MCF 10A (cell line): ENCODE results near the gene HSD3B2. TPM values are rescaled to one million over a fixed set of nuclear protein-coding genes. Genes with fewer than 3 reads are reported as not detected.
"Not testable (repeated sequence)": the region's sequence is repeated elsewhere in the genome, so short reads cannot be mapped to it uniquely, and the experiment has no call there.

ENCODE experiments used
- BruUV-seq: library from RNA; stranded (reverse); fragments of 400-500 nt; replicated peaks from 2 replicates; lab custom pipeline; 2021; lab: Mats Ljungman, UMichigan
- CTCF ChIA-PET: fragments of 300-600 bp; sonication (Branson Sonifier 250); formaldehyde crosslinking; extraction: SDS; loops from one replicate; lab custom pipeline; 2021; ENCODE audit warnings: antibody characterized with exemption, inconsistent platforms; lab: Yijun Ruan, JAX
- POLR2A ChIA-PET: fragments of 300-600, 350-650 bp; sonication (Branson Sonifier 250); formaldehyde crosslinking; extraction: SDS; loops from one replicate; lab custom pipeline; 2020; ENCODE audit warnings: antibody characterized with exemption, inconsistent platforms; lab: Yijun Ruan, JAX
- DNase-seq: peaks from one replicate; pipeline ENCODE4 v3.0.0-alpha.2; 2018; ENCODE audit not compliant: unreplicated experiment
- H3K27ac Mint-ChIP-seq: one replicate; pipeline ENCODE4 v1.8.0; 2022; ENCODE audit warnings: mild to moderate bottlenecking, low read depth, mixed read lengths; ENCODE audit not compliant: unreplicated experiment
- H3K27me3 Mint-ChIP-seq: one replicate; pipeline ENCODE4 v1.8.0; 2022; ENCODE audit warnings: mixed read lengths; ENCODE audit not compliant: insufficient read depth, unreplicated experiment
- H3K36me3 Mint-ChIP-seq: one replicate; pipeline ENCODE4 v1.8.0; 2022; ENCODE audit warnings: mild to moderate bottlenecking, moderate library complexity, mixed read lengths; ENCODE audit not compliant: insufficient read depth, unreplicated experiment
- H3K4me1 Mint-ChIP-seq: one replicate; pipeline ENCODE4 v1.8.0; 2022; ENCODE audit warnings: mixed read lengths; ENCODE audit not compliant: insufficient read depth, unreplicated experiment
- H3K4me3 Mint-ChIP-seq: one replicate; pipeline ENCODE4 v1.8.0; 2022; ENCODE audit warnings: mild to moderate bottlenecking, moderate library complexity, mixed read lengths; ENCODE audit not compliant: unreplicated experiment
- H3K9me3 Mint-ChIP-seq: one replicate; pipeline ENCODE4 v1.8.0; 2022; ENCODE audit warnings: mixed read lengths; ENCODE audit not compliant: unreplicated experiment
- intact Hi-C: fragments of 100-400 bp; cut with micrococcal nuclease; formaldehyde crosslinking; loops from 2 replicates; pipeline ENCODE4 v1.14.1; 2022
- total RNA-seq: library from RNA; stranded (reverse); gene quantifications from 2 replicates; pipeline ENCODE4 v1.2.3, GENCODE V29; 2022
- TF ChIP-seq, protein P1 (sequence below): fragments of 200-600 bp; IDR thresholded peaks from one replicate; pipeline ENCODE4 v1.8.0; 2022; ENCODE audit warnings: antibody characterized with exemption, mild to moderate bottlenecking; ENCODE audit not compliant: unreplicated experiment

Gene HSD3B2
- total RNA-seq, 1 experiment from 2014 or later, result not detected

DNA sequence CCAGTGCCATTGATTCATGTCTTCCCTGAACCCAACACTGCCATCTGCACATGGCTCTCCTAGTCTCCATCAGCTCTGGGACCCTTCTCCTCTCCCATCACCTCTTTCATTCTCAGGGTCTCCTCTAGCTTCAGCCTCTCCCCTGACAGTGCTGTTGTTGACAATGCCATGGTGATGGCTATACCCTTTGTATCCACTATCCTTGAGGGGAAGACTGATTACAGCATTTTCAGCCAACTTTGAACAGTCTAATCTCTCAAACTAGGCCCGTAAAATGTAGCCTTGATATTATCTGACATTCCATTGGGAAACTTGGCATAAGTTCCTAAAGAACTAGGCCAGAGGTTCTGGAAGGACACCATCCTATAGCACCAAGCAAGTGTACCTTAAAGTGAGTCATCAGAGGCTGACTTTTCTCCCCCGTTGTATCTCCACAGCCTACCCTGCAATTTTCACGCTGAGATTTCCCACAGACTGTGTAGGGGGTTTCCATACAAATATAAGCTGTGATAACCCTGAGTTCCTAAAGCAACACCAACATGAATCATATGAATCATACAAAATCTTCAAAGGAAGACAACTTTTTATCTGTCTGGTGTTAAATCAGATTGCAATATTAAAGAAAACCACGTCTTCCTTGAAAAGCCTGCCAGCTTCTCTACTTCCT lies 40.6 kb upstream of the HSD3B2 start:
- H3K4me3 Mint-ChIP-seq, result no peak overlapping the region
- peaks cover 12% of the 10 kb centered on the region for H3K4me1 Mint-ChIP-seq
- intact Hi-C loops, result no loop called here
- no peaks in the 10 kb centered on the region for H3K9me3 Mint-ChIP-seq
- H3K27ac Mint-ChIP-seq, result no peak overlapping the region
- CTCF ChIA-PET, result interaction anchor here (0.6 to 0.8 kb wide), 3 partner anchors 9 to 99 kb away, joined by 3 read pairs; no protein-coding TSS in a partner anchor
- TF ChIP-seq, protein P1, sequence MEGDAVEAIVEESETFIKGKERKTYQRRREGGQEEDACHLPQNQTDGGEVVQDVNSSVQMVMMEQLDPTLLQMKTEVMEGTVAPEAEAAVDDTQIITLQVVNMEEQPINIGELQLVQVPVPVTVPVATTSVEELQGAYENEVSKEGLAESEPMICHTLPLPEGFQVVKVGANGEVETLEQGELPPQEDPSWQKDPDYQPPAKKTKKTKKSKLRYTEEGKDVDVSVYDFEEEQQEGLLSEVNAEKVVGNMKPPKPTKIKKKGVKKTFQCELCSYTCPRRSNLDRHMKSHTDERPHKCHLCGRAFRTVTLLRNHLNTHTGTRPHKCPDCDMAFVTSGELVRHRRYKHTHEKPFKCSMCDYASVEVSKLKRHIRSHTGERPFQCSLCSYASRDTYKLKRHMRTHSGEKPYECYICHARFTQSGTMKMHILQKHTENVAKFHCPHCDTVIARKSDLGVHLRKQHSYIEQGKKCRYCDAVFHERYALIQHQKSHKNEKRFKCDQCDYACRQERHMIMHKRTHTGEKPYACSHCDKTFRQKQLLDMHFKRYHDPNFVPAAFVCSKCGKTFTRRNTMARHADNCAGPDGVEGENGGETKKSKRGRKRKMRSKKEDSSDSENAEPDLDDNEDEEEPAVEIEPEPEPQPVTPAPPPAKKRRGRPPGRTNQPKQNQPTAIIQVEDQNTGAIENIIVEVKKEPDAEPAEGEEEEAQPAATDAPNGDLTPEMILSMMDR, result no peak
- POLR2A ChIA-PET, result no interaction called here
- no peak for DNase-seq
- BruUV-seq, result no TSS peak
- no peaks in the 10 kb centered on the region for H3K36me3 Mint-ChIP-seq
- no peaks in the 10 kb centered on the region for H3K27me3 Mint-ChIP-seq

DNA sequence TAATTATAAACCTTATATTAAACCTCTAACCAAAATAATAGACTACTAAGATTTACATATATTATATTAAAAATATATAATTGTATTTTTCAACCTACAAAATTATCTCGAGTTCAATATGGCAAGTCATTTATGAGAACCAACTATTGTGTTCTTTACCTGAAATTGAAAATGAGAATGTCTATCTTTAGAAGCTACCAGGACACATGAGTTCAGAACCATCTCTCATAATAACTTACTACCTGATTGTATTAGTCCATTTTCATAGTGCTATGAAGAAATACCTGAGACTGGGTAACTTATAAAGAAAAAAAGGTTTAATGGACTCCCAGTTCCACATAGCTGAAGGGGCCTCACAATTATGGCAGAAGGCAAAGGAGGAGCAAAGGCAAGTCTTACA lies 39.6 kb upstream of the HSD3B2 start:
- peaks cover 12% of the 10 kb centered on the region for H3K4me1 Mint-ChIP-seq
- no peaks in the 10 kb centered on the region for H3K27me3 Mint-ChIP-seq
- DNase-seq, result no peak
- BruUV-seq, result no TSS peak
- H3K9me3 Mint-ChIP-seq, result no peaks in the 10 kb centered on the region
- no peak overlapping the region for H3K4me3 Mint-ChIP-seq
- intact Hi-C loops, result no loop called here
- TF ChIP-seq, protein P1, result no peak
- no peak overlapping the region for H3K27ac Mint-ChIP-seq
- CTCF ChIA-PET, result interaction anchor here (0.6 to 1.5 kb wide), 4 partner anchors 8 to 1232 kb away, joined by 3 to 7 read pairs (median 4); no protein-coding TSS in a partner anchor
- H3K36me3 Mint-ChIP-seq, result no peaks in the 10 kb centered on the region
- POLR2A ChIA-PET, result interaction anchor here (0.7 kb wide), 1 partner anchor 1879 kb away, joined by 3 read pairs; no protein-coding TSS in a partner anchor

DNA sequence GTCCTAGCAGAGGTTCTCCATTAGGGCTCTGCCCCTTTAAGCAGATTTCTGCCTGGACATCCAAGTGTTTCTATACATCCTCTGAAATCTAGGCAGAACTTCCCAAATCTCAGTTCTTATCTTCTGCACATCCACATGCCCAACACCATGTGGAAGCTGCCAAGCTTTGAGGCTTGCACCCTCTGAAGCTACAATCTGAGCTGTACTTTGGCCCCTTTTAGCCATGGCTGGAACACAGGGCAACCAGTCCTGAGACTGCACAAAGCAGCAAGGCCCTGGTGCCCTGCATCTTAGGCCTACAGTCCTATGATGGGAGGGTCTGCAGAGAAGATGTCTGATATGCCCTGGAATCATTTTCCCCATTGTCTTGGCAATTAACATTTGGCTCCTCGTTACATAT lies 38.4 kb upstream of the HSD3B2 start:
- no peaks in the 10 kb centered on the region for H3K27me3 Mint-ChIP-seq
- TF ChIP-seq, protein P1, result no peak
- H3K36me3 Mint-ChIP-seq, result no peaks in the 10 kb centered on the region
- H3K4me3 Mint-ChIP-seq, result no peak overlapping the region
- ChIA-PET POLR2A (no interaction called here), CTCF (interaction anchor here (1.5 kb wide), 1 partner anchor 10 kb away, joined by 7 read pairs; no protein-coding TSS in a partner anchor)
- no peak for DNase-seq
- no TSS peak for BruUV-seq
- no peaks in the 10 kb centered on the region for H3K9me3 Mint-ChIP-seq
- H3K27ac Mint-ChIP-seq, result no peak overlapping the region
- peaks cover 12% of the 10 kb centered on the region for H3K4me1 Mint-ChIP-seq
- intact Hi-C loops, result no loop called here

DNA sequence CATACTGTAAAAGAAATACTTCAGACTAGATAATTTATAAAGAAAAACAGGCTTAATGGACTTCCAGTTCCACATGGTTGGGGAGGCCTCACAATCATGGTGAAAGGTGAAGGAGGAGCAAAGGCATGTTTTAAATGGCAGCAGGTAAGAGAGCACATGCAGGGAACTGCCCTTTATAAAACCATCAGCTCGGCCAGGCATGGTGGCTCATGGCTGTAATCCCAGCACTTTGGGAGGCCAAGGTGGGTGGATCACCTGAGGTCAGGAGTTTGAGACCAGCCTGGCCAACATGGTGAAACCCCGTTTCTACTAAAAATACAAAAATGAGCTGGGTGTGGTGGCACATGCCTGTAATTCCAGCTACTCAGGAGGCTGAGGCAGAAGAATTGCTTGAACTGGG lies 37.4 kb upstream of the HSD3B2 start:
- BruUV-seq, H3K27ac Mint-ChIP-seq, H3K9me3 Mint-ChIP-seq, H3K36me3 Mint-ChIP-seq, POLR2A ChIA-PET, H3K4me3 Mint-ChIP-seq, intact Hi-C loops, H3K27me3 Mint-ChIP-seq, DNase-seq: not testable (repeated sequence)
- CTCF ChIA-PET, result interaction anchor here (0.8 to 1.2 kb wide), 3 partner anchors 10 to 103 kb away, joined by 4 to 5 read pairs (median 5); no protein-coding TSS in a partner anchor
- peaks cover 12% of the 10 kb centered on the region for H3K4me1 Mint-ChIP-seq
